WTC11 (cell line): ENCODE measurements around the gene RBM28.

Experiments
- ATF2 ChIP-seq: sonication (generic); formaldehyde crosslinking; IDR thresholded peaks from 2 replicates; pipeline ENCODE4 v1.8.1; 2022; ENCODE audit warnings: low read depth, missing genetic modification reagents, borderline replicate concordance
- ATF3 ChIP-seq: sonication (generic); formaldehyde crosslinking; conservative IDR thresholded peaks from 2 replicates; pipeline ENCODE4 v1.8.1; 2022; ENCODE audit warnings: mild to moderate bottlenecking, missing genetic modification reagents
- ATF6 ChIP-seq: sonication (generic); formaldehyde crosslinking; IDR thresholded peaks from 2 replicates; pipeline ENCODE4 v1.8.1; 2023; ENCODE audit warnings: mild to moderate bottlenecking, missing genetic modification reagents
- CTCF ChIP-seq: fragments of 200-600 bp; IDR thresholded peaks from 2 replicates; pipeline ENCODE4 v1.8.0; 2022; ENCODE audit warnings: antibody characterized with exemption
- E2F1 ChIP-seq: sonication (generic); formaldehyde crosslinking; IDR thresholded peaks from 2 replicates; pipeline ENCODE4 v1.8.0; 2022; ENCODE audit warnings: mild to moderate bottlenecking, missing genetic modification reagents
- E2F4 ChIP-seq: sonication (generic); formaldehyde crosslinking; IDR thresholded peaks from 2 replicates; pipeline ENCODE4 v1.8.1; 2022; ENCODE audit warnings: low read depth, mild to moderate bottlenecking, moderate library complexity, missing genetic modification reagents, borderline replicate concordance
- HMGXB4 ChIP-seq: sonication (generic); formaldehyde crosslinking; IDR thresholded peaks from 2 replicates; pipeline ENCODE4 v1.8.1; 2023; ENCODE audit warnings: mild to moderate bottlenecking, moderate library complexity, missing genetic modification reagents
- MAX ChIP-seq: sonication (generic); formaldehyde crosslinking; IDR thresholded peaks from 2 replicates; pipeline ENCODE4 v1.8.0; 2022; ENCODE audit warnings: mild to moderate bottlenecking, missing genetic modification reagents
- NFE2L1 ChIP-seq: sonication (generic); formaldehyde crosslinking; IDR thresholded peaks from 2 replicates; pipeline ENCODE4 v1.8.1; 2023; ENCODE audit warnings: missing genetic modification reagents
- NR2C2 ChIP-seq: sonication (generic); formaldehyde crosslinking; IDR thresholded peaks from 2 replicates; pipeline ENCODE4 v1.8.0; 2022; ENCODE audit warnings: mild to moderate bottlenecking, missing genetic modification reagents
- SP1 ChIP-seq: sonication (generic); formaldehyde crosslinking; conservative IDR thresholded peaks from 2 replicates; pipeline ENCODE4 v1.8.1; 2022; ENCODE audit warnings: missing genetic modification reagents
- TEAD4 ChIP-seq: sonication (generic); formaldehyde crosslinking; IDR thresholded peaks from 2 replicates; pipeline ENCODE4 v1.8.0; 2022; ENCODE audit warnings: mild to moderate bottlenecking, missing genetic modification reagents
- USF2 ChIP-seq: sonication (generic); formaldehyde crosslinking; IDR thresholded peaks from 2 replicates; pipeline ENCODE4 v1.8.1; 2023; ENCODE audit warnings: mild to moderate bottlenecking, missing genetic modification reagents, moderate library complexity
- ZNF425 ChIP-seq: fragments of 250-450 bp; sonication (Bioruptor Pico); conservative IDR thresholded peaks from 2 replicates; pipeline ENCODE4 v1.9.0; 2021; ENCODE audit warnings: mild to moderate bottlenecking

GRCh38 chr7:128271471-128271941 lies 72.2 kb downstream of the RBM28 start:
- TF ChIP-seq CTCF (no peak), ATF2 (CRISPR knock-in tag) (no peak), ATF6 (CRISPR knock-in tag) (no peak), HMGXB4 (CRISPR knock-in tag) (no peak), SP1 (CRISPR knock-in tag) (no peak), ATF3 (no peak), ZNF425 (CRISPR knock-in tag) (no peak), E2F4 (CRISPR knock-in tag) (no peak), NR2C2 (CRISPR knock-in tag) (no peak), E2F1 (CRISPR knock-in tag) (no peak), NFE2L1 (CRISPR knock-in tag) (no peak), TEAD4 (no peak), USF2 (no peak), MAX (CRISPR knock-in tag) (no peak)
